Transverse colon (tissue), 4 donors: ENCODE measurements around the gene DNAJC8. TPM values are rescaled to one million over a fixed set of nuclear protein-coding genes. Genes with fewer than 3 reads are reported as not detected.

ENCODE experiments used
- DNase-seq: peaks from one replicate; pipeline ENCODE4 v3.0.0-alpha.2; 2019
- H3K27ac ChIP-seq, 4 donors: fragments of 200-600 bp; sonication (generic); 2 replicates each; pipeline ENCODE4 v1.5.1; 2016 to 2018; ENCODE audit warnings: inconsistent platforms in 4 of 4
- H3K27me3 ChIP-seq: fragments of 200-600 bp; sonication (generic); 2 replicates; pipeline ENCODE4 v1.5.1; 2017; ENCODE audit warnings: inconsistent platforms
- H3K36me3 ChIP-seq, 4 donors: fragments of 200-600 bp; sonication (generic); 2 replicates each; pipeline ENCODE4 v1.5.1; 2017 to 2019; ENCODE audit warnings: inconsistent platforms in 4 of 4
- H3K4me1 ChIP-seq, 4 donors: fragments of 200-600 bp; sonication (generic); 2 replicates each; pipeline ENCODE4 v1.5.1; 2017 to 2020; ENCODE audit warnings: inconsistent platforms in 4 of 4
- H3K4me3 ChIP-seq, 4 donors: fragments of 200-600 bp; sonication (generic); 1 replicate in 1 of 4; 2 replicates in 3 of 4; pipeline versions ENCODE4 v1.5.1 to v1.6.1; 2017 to 2019; ENCODE audit warnings: inconsistent platforms in 4 of 4
- H3K9me3 ChIP-seq, 2 donors: fragments of 200-600 bp; sonication (generic); 2 replicates each; pipeline ENCODE4 v1.5.1; 2017 to 2019; ENCODE audit warnings: inconsistent platforms in 2 of 2
- EP300 ChIP-seq: sonication (generic); formaldehyde crosslinking; IDR thresholded peaks from one replicate; pipeline ENCODE4 v1.6.1; 2017; ENCODE audit warnings: antibody characterized with exemption, low read depth
- POLR2A ChIP-seq: fragments of 450-650 bp; IDR thresholded peaks from one replicate; pipeline ENCODE4 v1.6.1; 2016; ENCODE audit warnings: antibody characterized with exemption, mild to moderate bottlenecking, moderate library complexity
- POLR2AphosphoS5 ChIP-seq, 3 donors: sonication (generic); formaldehyde crosslinking; IDR thresholded peaks; one replicate each; pipeline ENCODE4 v1.6.1; 2016; ENCODE audit warnings: antibody characterized with exemption in 3 of 3
- WGBS, 2 donors: methylation state at CpG; one replicate each; pipeline ENCODE4 v1.1.5; 2018; ENCODE audit warnings: low coverage in 1 of 2; 5-methylcytosine and 5-hydroxymethylcytosine counted together
- in situ Hi-C, 4 donors: fragments of 200-750 bp; cut with MboI; loops; one replicate each; pipeline versions ENCODE4 v1.15.0 to v1.15.1; 2017; ENCODE audit warnings: low sequenced_read_pairs in 3 of 4, low pct_ligation_motif_present in 1 of 4, low pct_unique_long_range_greater_than_20kb in 1 of 4
- intact Hi-C: fragments of 100-400 bp; cut with DNase I; formaldehyde crosslinking; loops from one replicate; pipeline ENCODE4 v1.15.1; 2023; ENCODE audit warnings: low total_unique reads
- total RNA-seq, 4 donors: library from RNA; depleted of rRNA; stranded (reverse); fragments of >200 nt; gene quantifications; one replicate each; pipeline ENCODE4 v1.1.0, GENCODE V29; 2016
- TF ChIP-seq, protein P1 (sequence below), 5 experiments: fragments of 200-600 bp in 3 of 5; fragments of 450-650 bp in 2 of 5; sonication (generic) in 3 of 5; IDR thresholded peaks; 1 replicate in 2 of 5; 2 replicates in 3 of 5; pipeline ENCODE4 v1.5.1; 2016 to 2017; ENCODE audit warnings: antibody characterized with exemption in 5 of 5, inconsistent platforms in 3 of 5, mild to moderate bottlenecking in 2 of 5, moderate library complexity in 1 of 5

The DNAJC8 gene
- total RNA-seq, 4 donors from 2014 or later, result 33.3 to 68.7 (median 46.8) TPM

DNA sequence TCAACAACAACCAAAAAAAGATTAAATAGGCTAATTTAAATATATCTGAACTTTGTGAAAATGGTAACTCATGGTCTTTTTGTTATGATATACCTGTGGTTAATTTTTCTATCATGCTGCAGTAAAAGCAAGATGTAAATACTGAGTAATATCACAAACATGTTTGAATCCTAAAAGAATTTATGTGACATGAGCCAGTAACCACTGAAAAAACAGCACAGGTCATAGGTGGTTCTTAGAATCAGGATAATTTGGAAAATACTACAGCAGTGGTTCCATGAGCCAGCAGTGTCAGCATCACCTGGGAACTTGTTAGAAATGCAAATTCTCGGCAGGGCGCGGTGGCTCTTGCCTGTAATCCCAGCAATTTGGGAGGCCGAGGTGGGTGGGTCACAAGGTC is 7.2 kb upstream of the DNAJC8 start:
- in situ Hi-C loops, result loop anchor here in 1 of 4 donors (25.0 kb wide), 1 partner anchor 272 kb away; the partner anchor contains the start of gene RCC1
- no peaks in the 10 kb centered on the region for H3K9me3 ChIP-seq
- no peak overlapping the region for H3K27ac ChIP-seq
- no peak for DNase-seq
- no peaks in the 10 kb centered on the region for H3K27me3 ChIP-seq
- no peak overlapping the region for H3K4me3 ChIP-seq
- WGBS, 2 donors, result 94% methylated on average over 4 of the region's 4 CpGs; no CpG with 5 or more reads in 1 of the 2 donors
- H3K36me3 ChIP-seq, result no peaks in the 10 kb centered on the region
- peaks cover 14 to 53% (median 33%) of the 10 kb centered on the region in 4 donors for H3K4me1 ChIP-seq
- TF ChIP-seq, protein P1, sequence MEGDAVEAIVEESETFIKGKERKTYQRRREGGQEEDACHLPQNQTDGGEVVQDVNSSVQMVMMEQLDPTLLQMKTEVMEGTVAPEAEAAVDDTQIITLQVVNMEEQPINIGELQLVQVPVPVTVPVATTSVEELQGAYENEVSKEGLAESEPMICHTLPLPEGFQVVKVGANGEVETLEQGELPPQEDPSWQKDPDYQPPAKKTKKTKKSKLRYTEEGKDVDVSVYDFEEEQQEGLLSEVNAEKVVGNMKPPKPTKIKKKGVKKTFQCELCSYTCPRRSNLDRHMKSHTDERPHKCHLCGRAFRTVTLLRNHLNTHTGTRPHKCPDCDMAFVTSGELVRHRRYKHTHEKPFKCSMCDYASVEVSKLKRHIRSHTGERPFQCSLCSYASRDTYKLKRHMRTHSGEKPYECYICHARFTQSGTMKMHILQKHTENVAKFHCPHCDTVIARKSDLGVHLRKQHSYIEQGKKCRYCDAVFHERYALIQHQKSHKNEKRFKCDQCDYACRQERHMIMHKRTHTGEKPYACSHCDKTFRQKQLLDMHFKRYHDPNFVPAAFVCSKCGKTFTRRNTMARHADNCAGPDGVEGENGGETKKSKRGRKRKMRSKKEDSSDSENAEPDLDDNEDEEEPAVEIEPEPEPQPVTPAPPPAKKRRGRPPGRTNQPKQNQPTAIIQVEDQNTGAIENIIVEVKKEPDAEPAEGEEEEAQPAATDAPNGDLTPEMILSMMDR (IDR thresholded peaks at IDR 0.05), result no peak
- TF ChIP-seq EP300, result no peak
- TF ChIP-seq POLR2AphosphoS5 (IDR thresholded peaks at IDR 0.05), result no peak
- TF ChIP-seq POLR2A, result no peak
- intact Hi-C loops, result no loop called here

DNA sequence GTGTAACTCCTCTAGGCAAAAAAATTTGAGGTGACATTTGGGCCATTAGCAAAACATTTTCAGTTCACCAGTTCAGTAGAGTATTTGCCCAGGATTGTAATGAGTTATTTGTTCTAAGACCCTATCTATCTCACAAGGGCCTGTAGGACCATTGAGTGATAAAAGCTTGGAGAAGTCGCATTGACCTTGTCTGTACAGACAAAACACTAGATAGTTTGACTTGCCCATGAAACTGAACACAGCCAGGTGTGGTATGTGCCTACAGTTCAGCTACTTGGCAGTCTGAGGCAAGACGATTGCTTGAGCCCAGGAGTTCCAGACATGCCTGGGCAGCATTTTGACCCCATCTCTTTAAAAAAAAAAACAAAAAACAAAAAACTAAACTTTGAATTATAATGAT is 6.2 kb upstream of the DNAJC8 start:
- no peak for DNase-seq
- H3K27ac ChIP-seq, result no peak overlapping the region
- no peak overlapping the region for H3K4me3 ChIP-seq
- TF ChIP-seq, protein P1 (IDR thresholded peaks at IDR 0.05), result no peak
- TF ChIP-seq POLR2A (no peak), EP300 (no peak), POLR2AphosphoS5 (IDR thresholded peaks at IDR 0.05) (no peak)
- no peaks in the 10 kb centered on the region for H3K9me3 ChIP-seq
- WGBS, 2 donors, result 74% methylated on average over 2 of the region's 2 CpGs; no CpG with 5 or more reads in 1 of the 2 donors
- peaks cover 6 to 46% (median 29%) of the 10 kb centered on the region in 4 donors for H3K4me1 ChIP-seq
- H3K27me3 ChIP-seq, result no peaks in the 10 kb centered on the region
- in situ Hi-C loops, result loop anchor here in 1 of 4 donors (25.0 kb wide), 1 partner anchor 273 kb away; the partner anchor contains the start of gene RCC1
- H3K36me3 ChIP-seq, result no peaks in the 10 kb centered on the region
- intact Hi-C loops, result no loop called here

DNA sequence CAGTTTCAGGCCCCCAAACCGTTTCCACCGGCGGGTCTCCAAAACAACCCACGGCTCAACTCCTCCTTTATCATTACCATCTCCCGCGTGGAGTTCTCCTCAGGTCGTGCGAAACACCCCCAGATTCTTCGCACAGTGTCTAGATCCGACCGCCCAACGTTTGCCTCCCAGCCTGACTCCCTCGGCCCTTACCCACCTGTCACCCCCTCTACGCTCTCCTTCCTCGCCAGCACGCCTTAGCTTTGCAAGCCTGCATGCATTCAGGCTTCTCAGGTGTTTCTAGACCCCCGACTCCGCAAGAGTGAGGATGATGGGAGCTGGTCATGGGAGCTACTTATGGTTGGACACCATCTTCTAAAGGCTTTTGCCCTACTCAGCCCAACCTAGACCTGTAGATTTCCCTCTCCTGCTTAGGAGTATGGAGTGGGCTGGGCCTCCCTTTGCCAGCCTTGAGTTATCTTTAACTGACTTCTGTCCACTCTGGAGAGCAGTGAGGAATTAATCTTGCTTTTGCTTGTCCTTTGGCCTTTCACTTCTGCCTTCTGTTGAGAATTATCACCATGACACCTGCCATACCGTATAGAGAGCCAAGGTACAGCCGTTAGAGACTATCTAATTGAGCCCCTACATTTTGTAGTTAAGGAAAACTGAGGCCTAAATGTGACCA is 4.0 kb upstream of the DNAJC8 start:
- no peak for DNase-seq
- H3K27ac ChIP-seq, result peak overlapping the region; percentile 91 to 98 (median 95)
- peak overlapping the region; percentile 75 to 97 (median 86) for H3K4me3 ChIP-seq
- H3K27me3 ChIP-seq, result no peaks in the 10 kb centered on the region
- intact Hi-C loops (no loop called here), in situ Hi-C loops (loop anchor here in 1 of 4 donors (25.0 kb wide), 1 partner anchor 276 kb away; the partner anchor contains the start of gene RCC1)
- H3K9me3 ChIP-seq, result no peaks in the 10 kb centered on the region
- peaks cover 12 to 36% (median 25%) of the 10 kb centered on the region in 4 donors for H3K4me1 ChIP-seq
- H3K36me3 ChIP-seq, result no peaks in the 10 kb centered on the region
- 6 to 10% methylated on average over 15 to 20 of the region's 20 CpGs for whole genome bisulfite sequencing, 2 donors
- TF ChIP-seq POLR2A, result no peak
- no peak for TF ChIP-seq EP300
- TF ChIP-seq POLR2AphosphoS5 (IDR thresholded peaks at IDR 0.05), result no peak
- TF ChIP-seq, protein P1 (IDR thresholded peaks at IDR 0.05), result no peak

DNA sequence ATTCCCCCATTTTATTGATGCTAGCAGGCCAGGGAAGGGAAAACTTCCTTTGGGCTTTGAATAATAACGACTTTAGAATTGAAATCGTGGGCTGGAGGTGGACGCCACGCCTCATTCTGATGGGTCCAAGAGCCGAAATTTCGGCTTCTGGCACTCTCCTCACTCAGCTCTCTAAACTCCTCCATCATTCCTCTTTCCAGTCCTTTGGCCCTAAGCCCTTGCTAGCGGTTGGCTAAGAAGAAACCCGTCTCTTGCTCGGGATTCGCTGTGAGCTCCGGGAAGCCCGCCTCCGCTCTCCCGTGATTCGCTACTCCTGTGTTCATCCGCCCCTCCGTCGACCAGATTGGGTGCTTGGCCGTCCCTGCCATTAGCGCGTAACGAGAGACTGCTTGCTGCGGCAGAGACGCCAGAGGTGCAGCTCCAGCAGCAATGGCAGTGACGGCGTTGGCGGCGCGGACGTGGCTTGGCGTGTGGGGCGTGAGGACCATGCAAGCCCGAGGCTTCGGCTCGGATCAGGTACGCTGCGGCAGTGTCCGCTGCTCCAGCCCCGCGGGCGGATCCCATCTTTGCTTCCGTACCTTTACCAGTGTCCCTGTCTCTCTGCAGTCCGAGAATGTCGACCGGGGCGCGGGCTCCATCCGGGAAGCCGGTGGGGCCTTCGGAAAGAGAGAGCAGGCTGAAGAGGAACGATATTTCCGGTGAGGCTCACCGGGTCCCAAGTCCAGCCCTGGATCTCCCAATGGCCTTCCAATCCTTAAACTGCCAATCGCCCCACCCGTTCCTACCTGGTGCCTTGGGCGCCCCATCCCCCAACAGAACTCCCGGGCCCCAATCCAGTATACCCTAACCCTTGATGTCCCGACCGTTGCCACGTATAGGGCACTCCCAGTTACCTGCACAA is 3.2 kb upstream of the DNAJC8 start, which contains the start of gene ATP5IF1:
ATP5IF1 (plus strand) TSS at position 370 of the 901 bp plus-strand sequence; CDS start at position 430, 60 bp downstream.
- Histone ChIP-seq H3K27ac (peak within 1 kb of the TSS; percentile 91 to 98 (median 95)), H3K4me1 (peaks cover 18 to 44% (median 33%) of the 10 kb centered on the region in 4 donors), H3K36me3 (no peaks in the 10 kb centered on the region), H3K4me3 (peak within 1 kb of the TSS; percentile 75 to 97 (median 86)), H3K9me3 (no peaks in the 10 kb centered on the region), H3K27me3 (no peaks in the 10 kb centered on the region)
- in situ Hi-C loops (loop anchor here in 1 of 4 donors (25.0 kb wide), 1 partner anchor 276 kb away; the partner anchor contains the start of gene RCC1), intact Hi-C loops (no loop called here)
- WGBS, 2 donors, result 0 to 1% methylated on average over 1 to 54 of the region's 60 CpGs
- peak; percentile 97 for DNase-seq
- TF ChIP-seq, protein P1 (IDR thresholded peaks at IDR 0.05), result no peak
- TF ChIP-seq EP300 (no peak), POLR2A (peak; percentile 95), POLR2AphosphoS5 (IDR thresholded peaks at IDR 0.05) (peak; percentile 98 to 99 (median 98))
